Glutamatergic neuron (in vitro differentiated cells): ENCODE measurements around the gene SF3B2. TPM values are rescaled to one million over a fixed set of nuclear protein-coding genes. Genes with fewer than 3 reads are reported as not detected.

Experiments used
- DNase-seq: peaks from one replicate; pipeline ENCODE4 v3.0.0; 2022
- H3K27ac Mint-ChIP-seq: one replicate; pipeline ENCODE4 v1.8.0; 2020; ENCODE audit warnings: mild to moderate bottlenecking, mixed read lengths, inconsistent platforms; ENCODE audit not compliant: unreplicated experiment
- H3K27me3 Mint-ChIP-seq: one replicate; pipeline ENCODE4 v1.8.0; 2020; ENCODE audit warnings: mild to moderate bottlenecking, moderate library complexity, mixed read lengths, inconsistent platforms; ENCODE audit not compliant: unreplicated experiment
- H3K36me3 Mint-ChIP-seq: one replicate; pipeline ENCODE4 v1.8.0; 2020; ENCODE audit warnings: mild to moderate bottlenecking, mixed read lengths, inconsistent platforms; ENCODE audit not compliant: unreplicated experiment
- H3K4me1 Mint-ChIP-seq: one replicate; pipeline ENCODE4 v1.8.0; 2020; ENCODE audit warnings: mild to moderate bottlenecking, low read depth, mixed read lengths, inconsistent platforms; ENCODE audit not compliant: unreplicated experiment
- H3K4me3 Mint-ChIP-seq: one replicate; pipeline ENCODE4 v1.8.0; 2020; ENCODE audit warnings: mild to moderate bottlenecking, mixed read lengths, inconsistent platforms; ENCODE audit not compliant: unreplicated experiment
- H3K9me3 Mint-ChIP-seq: one replicate; pipeline ENCODE4 v1.8.0; 2020; ENCODE audit warnings: mild to moderate bottlenecking, moderate library complexity, mixed read lengths, inconsistent platforms; ENCODE audit not compliant: unreplicated experiment
- total RNA-seq: library from RNA; stranded (reverse); fragmentation: NEBNext Ultra II Directional; extraction: Animal tissue kit (Norgen Biotek cat#: 25700); gene quantifications from one replicate; pipeline ENCODE4 v1.2.1, GENCODE V29; 2021; ENCODE audit not compliant: unreplicated experiment
- TF ChIP-seq, protein P1 (sequence below): fragments of 200-600 bp; sonication (generic); IDR thresholded peaks from one replicate; pipeline ENCODE4 v1.5.0; 2021; ENCODE audit not compliant: partially characterized antibody, unreplicated experiment

The SF3B2 gene
- total RNA-seq, 1 donor from 2014 or later, result 187 TPM

DNA sequence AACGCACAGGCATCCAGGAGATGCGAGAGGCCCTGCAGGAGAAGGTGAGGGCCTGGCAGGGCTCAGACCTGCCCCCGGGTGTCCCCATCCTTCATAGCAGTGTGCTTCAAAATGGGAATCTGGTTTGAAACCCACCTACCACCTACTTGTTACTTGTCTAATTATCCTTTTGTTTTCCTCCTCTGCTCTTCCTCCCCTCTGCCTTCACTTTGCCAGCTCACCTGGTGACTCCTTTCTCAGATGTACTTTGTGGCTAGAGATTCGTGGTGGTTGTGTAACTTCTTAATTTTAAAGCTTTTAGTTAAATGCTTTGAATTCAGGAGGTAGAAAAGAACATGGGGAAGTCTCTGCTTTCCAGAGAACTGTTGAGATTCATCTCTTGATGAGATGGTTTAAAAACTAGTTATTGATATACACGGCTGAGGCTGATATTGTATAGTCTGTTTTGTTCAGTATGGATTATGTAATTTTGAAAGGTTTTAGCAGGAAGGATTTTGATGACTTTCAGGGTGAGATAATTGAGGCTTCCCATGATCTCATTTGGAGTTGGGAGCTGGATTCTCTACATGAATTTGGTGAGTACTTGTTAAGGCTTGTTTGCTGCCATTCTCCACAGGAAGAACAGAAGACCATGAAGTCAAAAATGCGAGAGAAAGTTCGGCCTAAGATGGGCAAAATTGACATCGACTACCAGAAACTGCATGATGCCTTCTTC, 8.0 kb downstream of the SF3B2 start:
- no peak overlapping the region for H3K4me3 Mint-ChIP-seq
- peaks cover 2% of the 10 kb centered on the region for H3K27me3 Mint-ChIP-seq
- no peak for DNase-seq
- peaks cover 4% of the 10 kb centered on the region for H3K9me3 Mint-ChIP-seq
- no peak overlapping the region for H3K27ac Mint-ChIP-seq
- TF ChIP-seq, protein P1, sequence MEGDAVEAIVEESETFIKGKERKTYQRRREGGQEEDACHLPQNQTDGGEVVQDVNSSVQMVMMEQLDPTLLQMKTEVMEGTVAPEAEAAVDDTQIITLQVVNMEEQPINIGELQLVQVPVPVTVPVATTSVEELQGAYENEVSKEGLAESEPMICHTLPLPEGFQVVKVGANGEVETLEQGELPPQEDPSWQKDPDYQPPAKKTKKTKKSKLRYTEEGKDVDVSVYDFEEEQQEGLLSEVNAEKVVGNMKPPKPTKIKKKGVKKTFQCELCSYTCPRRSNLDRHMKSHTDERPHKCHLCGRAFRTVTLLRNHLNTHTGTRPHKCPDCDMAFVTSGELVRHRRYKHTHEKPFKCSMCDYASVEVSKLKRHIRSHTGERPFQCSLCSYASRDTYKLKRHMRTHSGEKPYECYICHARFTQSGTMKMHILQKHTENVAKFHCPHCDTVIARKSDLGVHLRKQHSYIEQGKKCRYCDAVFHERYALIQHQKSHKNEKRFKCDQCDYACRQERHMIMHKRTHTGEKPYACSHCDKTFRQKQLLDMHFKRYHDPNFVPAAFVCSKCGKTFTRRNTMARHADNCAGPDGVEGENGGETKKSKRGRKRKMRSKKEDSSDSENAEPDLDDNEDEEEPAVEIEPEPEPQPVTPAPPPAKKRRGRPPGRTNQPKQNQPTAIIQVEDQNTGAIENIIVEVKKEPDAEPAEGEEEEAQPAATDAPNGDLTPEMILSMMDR, result no peak
- peaks cover 4% of the 10 kb centered on the region for H3K36me3 Mint-ChIP-seq
- H3K4me1 Mint-ChIP-seq, result no peaks in the 10 kb centered on the region

DNA sequence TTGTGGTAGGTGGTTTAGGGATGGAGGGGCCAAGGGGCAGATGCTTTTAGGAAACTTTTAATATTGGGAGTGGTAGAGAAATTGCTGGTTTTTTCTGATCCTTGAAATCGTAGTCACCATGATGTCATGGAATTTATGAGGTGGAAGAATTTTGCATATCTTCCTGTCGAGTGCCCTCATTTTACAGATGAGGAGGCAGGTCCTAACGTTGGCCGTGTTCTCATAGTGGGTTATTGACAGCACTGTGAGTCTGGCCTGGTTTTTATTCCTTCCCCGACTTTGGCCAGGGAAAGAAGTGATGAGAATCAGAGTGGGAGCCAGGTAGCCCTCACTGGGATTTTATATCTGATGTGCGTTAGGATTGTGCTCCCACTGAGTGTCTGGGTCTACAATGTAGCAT, 9.1 kb downstream of the SF3B2 start:
- no peak overlapping the region for H3K4me3 Mint-ChIP-seq
- no peaks in the 10 kb centered on the region for H3K27me3 Mint-ChIP-seq
- no peak overlapping the region for H3K27ac Mint-ChIP-seq
- H3K9me3 Mint-ChIP-seq, result peaks cover 4% of the 10 kb centered on the region
- H3K4me1 Mint-ChIP-seq, result no peaks in the 10 kb centered on the region
- TF ChIP-seq, protein P1, result no peak
- H3K36me3 Mint-ChIP-seq, result peaks cover 4% of the 10 kb centered on the region
- no peak for DNase-seq

DNA sequence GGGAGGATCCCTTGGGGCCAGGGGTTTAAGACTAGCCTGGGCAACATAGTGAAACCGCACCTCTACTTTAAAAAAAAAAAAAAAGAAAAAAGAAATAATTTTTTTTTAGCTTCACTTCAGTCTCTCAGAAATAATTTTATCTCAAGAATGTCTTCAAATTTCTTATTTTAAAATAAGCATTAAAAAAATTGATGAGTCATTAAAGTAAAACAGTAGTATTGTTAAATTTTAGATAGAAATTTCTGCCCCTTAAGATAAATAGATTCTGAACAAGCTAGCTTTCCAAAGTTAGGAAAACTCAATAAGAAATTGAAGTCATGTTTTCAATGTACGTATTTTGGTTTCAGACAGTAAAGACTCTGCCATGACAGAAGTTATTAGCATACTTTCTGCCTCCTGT, 10.2 kb downstream of the SF3B2 start:
- Mint-ChIP-seq H3K36me3 (peaks cover 4% of the 10 kb centered on the region), H3K4me3 (no peak overlapping the region), H3K27me3 (no peaks in the 10 kb centered on the region), H3K27ac (no peak overlapping the region), H3K9me3 (peaks cover 4% of the 10 kb centered on the region), H3K4me1 (no peaks in the 10 kb centered on the region)
- TF ChIP-seq, protein P1, result no peak
- no peak for DNase-seq

DNA sequence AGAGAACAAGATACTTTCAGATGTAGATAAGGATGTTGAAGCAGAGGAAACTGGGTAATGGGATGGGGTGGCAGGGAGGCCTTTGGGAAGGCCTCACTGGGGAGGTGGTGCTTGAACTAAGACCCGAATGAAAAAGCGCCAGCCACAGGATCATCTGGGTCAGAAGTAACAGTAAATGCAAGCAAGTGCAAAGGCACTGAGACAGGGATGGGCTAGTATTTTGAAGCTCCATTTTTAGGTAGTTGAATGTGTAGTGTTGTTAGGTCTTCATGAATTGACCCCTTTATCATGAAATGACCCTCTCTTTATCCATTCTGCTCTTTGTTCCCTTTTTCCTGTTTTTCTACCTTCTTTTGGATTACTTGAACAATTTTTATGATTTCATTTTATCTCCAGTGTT, 11.7 kb downstream of the SF3B2 start:
- peaks cover 9% of the 10 kb centered on the region for H3K9me3 Mint-ChIP-seq
- H3K36me3 Mint-ChIP-seq, result peaks cover 4% of the 10 kb centered on the region
- no peak for DNase-seq
- no peaks in the 10 kb centered on the region for H3K27me3 Mint-ChIP-seq
- no peak overlapping the region for H3K4me3 Mint-ChIP-seq
- TF ChIP-seq, protein P1, result no peak
- peaks cover 7% of the 10 kb centered on the region for H3K4me1 Mint-ChIP-seq
- no peak overlapping the region for H3K27ac Mint-ChIP-seq

DNA sequence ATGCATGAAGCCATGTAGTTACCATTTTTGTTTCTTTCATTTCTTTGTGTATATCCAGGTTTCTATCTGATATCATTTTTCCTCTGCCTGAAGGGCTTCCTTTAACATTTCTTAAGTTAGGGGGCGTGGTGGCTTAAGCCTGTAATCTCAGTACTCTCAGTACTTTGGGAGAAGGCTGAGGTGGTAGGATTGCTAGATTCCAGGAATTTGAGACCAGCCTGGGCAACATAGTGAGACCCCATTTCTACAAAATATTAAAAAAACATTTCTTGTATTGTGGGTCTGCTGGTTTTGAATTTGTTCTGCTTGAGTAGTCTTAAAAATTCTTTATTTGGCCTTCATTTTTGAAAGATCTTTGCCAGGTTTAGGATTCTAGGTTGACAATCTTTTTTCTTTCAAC, 12.4 kb downstream of the SF3B2 start:
- H3K4me1 Mint-ChIP-seq, result peaks cover 13% of the 10 kb centered on the region
- no peak overlapping the region for H3K4me3 Mint-ChIP-seq
- peaks cover 8% of the 10 kb centered on the region for H3K36me3 Mint-ChIP-seq
- TF ChIP-seq, protein P1, result no peak
- peaks cover 5% of the 10 kb centered on the region for H3K27me3 Mint-ChIP-seq
- no peak overlapping the region for H3K27ac Mint-ChIP-seq
- H3K9me3 Mint-ChIP-seq, result peaks cover 14% of the 10 kb centered on the region
- DNase-seq, result no peak
